HepG2 (cell line): ENCODE measurements around the gene JAK2. TPM values are rescaled to one million over a fixed set of nuclear protein-coding genes. Genes with fewer than 3 reads are reported as not detected.

Source experiments
- CENPT ChIP-seq: sonication (generic); formaldehyde crosslinking; IDR thresholded peaks from 2 replicates; pipeline ENCODE4 v1.8.0; 2022; ENCODE audit warnings: low read depth, mild to moderate bottlenecking, moderate library complexity, missing genetic modification reagents
- HNF4G ChIP-seq, 2 experiments: sonication (generic) in 1 of 2; formaldehyde crosslinking in 1 of 2; IDR thresholded peaks; 2 replicates each; pipeline versions ENCODE4 v1.4.0 to v1.6.1; 2011 to 2020; ENCODE audit warnings: borderline replicate concordance in 2 of 2, low read depth in 2 of 2, mild to moderate bottlenecking in 2 of 2, low read length in 1 of 2, missing genetic modification reagents in 1 of 2, moderate library complexity in 1 of 2
- RAD21 ChIP-seq: fragments of 450-650 bp; formaldehyde crosslinking; IDR thresholded peaks from 2 replicates; pipeline ENCODE4 v1.5.0; 2020; ENCODE audit warnings: mild to moderate bottlenecking
- SIX1 ChIP-seq: sonication (generic); formaldehyde crosslinking; IDR thresholded peaks from 2 replicates; pipeline ENCODE4 v1.4.0; 2020; ENCODE audit warnings: missing genetic modification reagents, borderline replicate concordance
- SOX13 ChIP-seq, 3 experiments: fragments of 450-650 bp in 1 of 3; sonication (generic) in 1 of 3; formaldehyde crosslinking in 1 of 3; IDR thresholded peaks in 2 of 3; conservative IDR thresholded peaks in 1 of 3; 2 replicates each; pipeline versions ENCODE4 v1.5.0 to v1.6.1; 2016 to 2020; ENCODE audit warnings: antibody characterized with exemption in 1 of 3, mild to moderate bottlenecking in 1 of 3, missing compliant biosample characterization in 1 of 3, missing genetic modification reagents in 1 of 3, moderate library complexity in 1 of 3
- STAG1 ChIP-seq: sonication (generic); formaldehyde crosslinking; IDR thresholded peaks from 2 replicates; pipeline ENCODE4 v1.4.0; 2020; ENCODE audit warnings: missing genetic modification reagents
- TBP ChIP-seq: sonication (generic); formaldehyde crosslinking; IDR thresholded peaks from 2 replicates; pipeline ENCODE4 v1.5.0; 2020; ENCODE audit warnings: missing genetic modification reagents
- ZNF782 ChIP-seq: sonication (generic); formaldehyde crosslinking; IDR thresholded peaks from 2 replicates; pipeline ENCODE4 v1.4.0; 2020; ENCODE audit warnings: missing genetic modification reagents, mild to moderate bottlenecking, borderline replicate concordance
- polyA plus RNA-seq, 8 experiments: library from polyadenylated mRNA; depleted of rRNA in 3 of 8; stranded (reverse) in 7 of 8; unstranded in 1 of 8; fragments of >200 nt; fragmentation: Illumina TruSeq in 4 of 8; extraction: Trizol in 4 of 8; gene quantifications; 2 replicates each; pipeline versions ENCODE4 v1.2.1 to v1.2.3, GENCODE V29; 2011 to 2016; ENCODE audit warnings: low read depth in 4 of 8, missing spikeins in 1 of 8, mixed read lengths in 1 of 8; ENCODE audit not compliant: insufficient read depth in 1 of 8
- total RNA-seq, 5 experiments: library from RNA; depleted of rRNA; stranded (reverse); fragments of >200 nt; fragmentation: Illumina TruSeq; extraction: Trizol; gene quantifications; 2 replicates each; pipeline ENCODE4 v1.2.3, GENCODE V29; 2016; ENCODE audit warnings: low read depth in 1 of 5
- TF ChIP-seq, protein P1 (sequence below): sonication (generic); formaldehyde crosslinking; IDR thresholded peaks from 2 replicates; pipeline ENCODE4 v1.5.0; 2020; ENCODE audit warnings: mild to moderate bottlenecking, missing genetic modification reagents, moderate library complexity
- TF ChIP-seq, protein P2 (sequence below): sonication (generic); formaldehyde crosslinking; IDR thresholded peaks from 2 replicates; pipeline ENCODE4 v1.4.0; 2020; ENCODE audit warnings: missing genetic modification reagents
- TF ChIP-seq, protein P3 (sequence below): sonication (generic); formaldehyde crosslinking; IDR thresholded peaks from 2 replicates; pipeline ENCODE4 v1.4.0; 2020; ENCODE audit warnings: missing genetic modification reagents
- TF ChIP-seq, protein P4 (sequence below), 2 experiments: sonication (generic) in 1 of 2; formaldehyde crosslinking in 1 of 2; IDR thresholded peaks; 2 replicates each; pipeline versions ENCODE4 v1.4.0 to v1.6.1; 2018 to 2020; ENCODE audit warnings: missing genetic modification reagents in 2 of 2, borderline replicate concordance in 1 of 2, low read depth in 1 of 2, mild to moderate bottlenecking in 1 of 2, missing biosample characterization in 1 of 2

The JAK2 gene
- total and polyA plus RNA-seq, 2 of the 13 experiments (the other 11 are each of a cell fraction or from before 2014, with no cell fraction given): 1.1 to 4.1 TPM

DNA sequence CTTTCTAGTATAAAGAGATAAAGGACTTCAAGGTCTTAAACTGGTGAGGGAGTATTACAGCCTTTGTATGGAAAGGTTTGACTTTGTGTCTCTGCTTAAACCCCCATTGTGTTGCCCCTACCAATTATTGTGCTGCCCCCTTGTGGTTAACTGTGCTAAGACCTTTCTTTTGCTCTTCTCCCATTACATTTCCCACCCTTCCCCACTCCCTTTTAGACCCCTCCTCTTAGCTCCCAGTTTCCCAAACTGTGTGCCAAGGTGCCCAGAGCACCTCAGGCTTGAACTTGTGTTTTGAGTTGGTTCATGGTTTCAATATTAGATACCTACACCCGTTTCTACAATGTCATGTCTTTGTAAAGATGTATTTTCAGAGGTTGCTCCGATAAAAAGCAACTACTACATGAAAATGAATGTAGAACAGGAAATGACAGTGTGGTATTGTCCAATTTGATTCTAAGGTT is 2.9 kb downstream of the JAK2 start (continued):
- TF ChIP-seq SOX13 (IDR thresholded peaks at IDR 0.05) (no peak), SOX13 (CRISPR knock-in tag; conservative IDR thresholded peaks at IDR 0.05 in 1 of 2, IDR thresholded peaks at IDR 0.05 in 1 of 2) (peak in 1 of 2 experiments; percentile 22; a peak in 1 of 4 replicates), RAD21 (CRISPR knock-in tag) (peak; percentile 70), HNF4G (IDR thresholded peaks at IDR 0.05; ENCODE audit: borderline replicate concordance, low read depth, low read length) (no peak), HNF4G (CRISPR knock-in tag; IDR thresholded peaks at IDR 0.05; ENCODE audit: borderline replicate concordance, low read depth) (no peak), STAG1 (CRISPR knock-in tag) (peak; percentile 73), SIX1 (CRISPR knock-in tag) (peak; percentile 18; the same call in 1 of the 2 replicates), CENPT (CRISPR knock-in tag) (no peak), TBP (no peak), ZNF782 (CRISPR knock-in tag) (no peak)
- TF ChIP-seq, protein P1, sequence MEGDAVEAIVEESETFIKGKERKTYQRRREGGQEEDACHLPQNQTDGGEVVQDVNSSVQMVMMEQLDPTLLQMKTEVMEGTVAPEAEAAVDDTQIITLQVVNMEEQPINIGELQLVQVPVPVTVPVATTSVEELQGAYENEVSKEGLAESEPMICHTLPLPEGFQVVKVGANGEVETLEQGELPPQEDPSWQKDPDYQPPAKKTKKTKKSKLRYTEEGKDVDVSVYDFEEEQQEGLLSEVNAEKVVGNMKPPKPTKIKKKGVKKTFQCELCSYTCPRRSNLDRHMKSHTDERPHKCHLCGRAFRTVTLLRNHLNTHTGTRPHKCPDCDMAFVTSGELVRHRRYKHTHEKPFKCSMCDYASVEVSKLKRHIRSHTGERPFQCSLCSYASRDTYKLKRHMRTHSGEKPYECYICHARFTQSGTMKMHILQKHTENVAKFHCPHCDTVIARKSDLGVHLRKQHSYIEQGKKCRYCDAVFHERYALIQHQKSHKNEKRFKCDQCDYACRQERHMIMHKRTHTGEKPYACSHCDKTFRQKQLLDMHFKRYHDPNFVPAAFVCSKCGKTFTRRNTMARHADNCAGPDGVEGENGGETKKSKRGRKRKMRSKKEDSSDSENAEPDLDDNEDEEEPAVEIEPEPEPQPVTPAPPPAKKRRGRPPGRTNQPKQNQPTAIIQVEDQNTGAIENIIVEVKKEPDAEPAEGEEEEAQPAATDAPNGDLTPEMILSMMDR: peak; percentile 85
- TF ChIP-seq, protein P2, sequence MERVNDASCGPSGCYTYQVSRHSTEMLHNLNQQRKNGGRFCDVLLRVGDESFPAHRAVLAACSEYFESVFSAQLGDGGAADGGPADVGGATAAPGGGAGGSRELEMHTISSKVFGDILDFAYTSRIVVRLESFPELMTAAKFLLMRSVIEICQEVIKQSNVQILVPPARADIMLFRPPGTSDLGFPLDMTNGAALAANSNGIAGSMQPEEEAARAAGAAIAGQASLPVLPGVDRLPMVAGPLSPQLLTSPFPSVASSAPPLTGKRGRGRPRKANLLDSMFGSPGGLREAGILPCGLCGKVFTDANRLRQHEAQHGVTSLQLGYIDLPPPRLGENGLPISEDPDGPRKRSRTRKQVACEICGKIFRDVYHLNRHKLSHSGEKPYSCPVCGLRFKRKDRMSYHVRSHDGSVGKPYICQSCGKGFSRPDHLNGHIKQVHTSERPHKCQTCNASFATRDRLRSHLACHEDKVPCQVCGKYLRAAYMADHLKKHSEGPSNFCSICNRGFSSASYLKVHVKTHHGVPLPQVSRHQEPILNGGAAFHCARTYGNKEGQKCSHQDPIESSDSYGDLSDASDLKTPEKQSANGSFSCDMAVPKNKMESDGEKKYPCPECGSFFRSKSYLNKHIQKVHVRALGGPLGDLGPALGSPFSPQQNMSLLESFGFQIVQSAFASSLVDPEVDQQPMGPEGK (CRISPR knock-in tag): peak; percentile 24; the same call in 1 of the 2 replicates
- TF ChIP-seq, protein P3, sequence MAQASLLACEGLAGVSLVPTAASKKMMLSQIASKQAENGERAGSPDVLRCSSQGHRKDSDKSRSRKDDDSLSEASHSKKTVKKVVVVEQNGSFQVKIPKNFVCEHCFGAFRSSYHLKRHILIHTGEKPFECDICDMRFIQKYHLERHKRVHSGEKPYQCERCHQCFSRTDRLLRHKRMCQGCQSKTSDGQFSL (CRISPR knock-in tag): no peak
- TF ChIP-seq, protein P4, sequence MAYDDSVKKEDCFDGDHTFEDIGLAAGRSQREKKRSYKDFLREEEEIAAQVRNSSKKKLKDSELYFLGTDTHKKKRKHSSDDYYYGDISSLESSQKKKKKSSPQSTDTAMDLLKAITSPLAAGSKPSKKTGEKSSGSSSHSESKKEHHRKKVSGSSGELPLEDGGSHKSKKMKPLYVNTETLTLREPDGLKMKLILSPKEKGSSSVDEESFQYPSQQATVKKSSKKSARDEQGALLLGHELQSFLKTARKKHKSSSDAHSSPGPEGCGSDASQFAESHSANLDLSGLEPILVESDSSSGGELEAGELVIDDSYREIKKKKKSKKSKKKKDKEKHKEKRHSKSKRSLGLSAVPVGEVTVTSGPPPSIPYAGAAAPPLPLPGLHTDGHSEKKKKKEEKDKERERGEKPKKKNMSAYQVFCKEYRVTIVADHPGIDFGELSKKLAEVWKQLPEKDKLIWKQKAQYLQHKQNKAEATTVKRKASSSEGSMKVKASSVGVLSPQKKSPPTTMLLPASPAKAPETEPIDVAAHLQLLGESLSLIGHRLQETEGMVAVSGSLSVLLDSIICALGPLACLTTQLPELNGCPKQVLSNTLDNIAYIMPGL (CRISPR knock-in tag; IDR thresholded peaks at IDR 0.05; ENCODE audit: borderline replicate concordance in 1 of 2, low read depth in 1 of 2): 0 out of 4 replicates have a peak, but pooled peaks of 1 of the 2 experiments have one; percentile 44
